ENCODE results near the gene MS4A3.

GRCh38 chr11:60069450-60069849, 13.0 kb downstream of the MS4A3 start:
- no peak for TF ChIP-seq CTCF (IDR thresholded peaks at IDR 0.05)
- no peak for TF ChIP-seq ELK1 (IDR thresholded peaks at IDR 0.05; ENCODE audit: low read depth, low read length)
- no peak for TF ChIP-seq REST (IDR thresholded peaks at IDR 0.05)
- TF ChIP-seq POLR2A (IDR thresholded peaks at IDR 0.05; ENCODE audit: low read length), result no peak
- TF ChIP-seq BCL3 (IDR thresholded peaks at IDR 0.05), result no peak

Data from A549 (cell line).